ENCODE data around the gene TAF6. TPM values are rescaled to one million over a fixed set of nuclear protein-coding genes. Genes with fewer than 3 reads are reported as not detected.

Gene TAF6
- total and polyA plus RNA-seq, 10 donors, result 16.5 to 44.0 (median 36.2) TPM

Small RNA genes within 50 kb of the gene (microRNA-seq; reads per million reads assigned to microRNA genes)
- gene MIR106B (1,787 to 4,141 (median 2,143) reads per million in 3 donors), gene MIR25 (490 to 708 (median 499) reads per million in 3 donors), gene MIR4658 (0.28 to 0.36 (median 0.35) reads per million in 3 donors), gene MIR93 (2,951 to 5,803 (median 3,862) reads per million in 3 donors)

Small RNA genes within 50 kb of the gene (small RNA-seq; reads per million reads assigned to genes)
- gene MIR106B (45.6 to 71.3 (median 61.7) reads per million in 4 donors), gene MIR25 (1,337 to 2,011 (median 1,753) reads per million in 4 donors), gene MIR93 (81.4 to 113 (median 106) reads per million in 4 donors)

Other genes with a start within 250 kb of the TAF6 start
- gene OR2AE1, start 242.3 kb downstream of the TAF6 start, total RNA-seq, result under 1 TPM in 1 of 7 donors, not detected in 6; 0.94 TPM
- not detected for gene OR2AE1, start 242.3 kb downstream of the TAF6 start, polyA plus RNA-seq
- gene TRIM4, start 199.8 kb downstream of the TAF6 start, total RNA-seq, result 10 to 100 TPM; 34.7 to 58.5 (median 40.3) TPM
- gene TRIM4, start 199.8 kb downstream of the TAF6 start, polyA plus RNA-seq, result 10 to 100 TPM; 14.3 to 20.9 (median 14.7) TPM
- gene GJC3, start 189.7 kb downstream of the TAF6 start, total RNA-seq, result 1 to 10 TPM in 1 of 7 donors, under 1 TPM in 1, not detected in 5; 0.47 to 1.0 TPM
- under 1 TPM in 2 of 3 donors, not detected in 1; 0.29 to 0.53 TPM for gene GJC3, start 189.7 kb downstream of the TAF6 start, polyA plus RNA-seq
- gene AZGP1, start 143.3 kb downstream of the TAF6 start, total RNA-seq, result under 1 TPM in 1 of 7 donors, not detected in 6; 0.79 TPM
- 1 to 10 TPM in 1 of 3 donors, under 1 TPM in 2; 0.13 to 2.3 (median 0.36) TPM for gene AZGP1, start 143.3 kb downstream of the TAF6 start, polyA plus RNA-seq
- 10 to 100 TPM; 29.7 to 77.9 (median 65.7) TPM for gene ZKSCAN1, start 103.8 kb downstream of the TAF6 start, total RNA-seq
- gene ZKSCAN1, start 103.8 kb downstream of the TAF6 start, polyA plus RNA-seq, result 10 to 100 TPM in 2 of 3 donors, 1 to 10 TPM in 1; 7.3 to 11.5 (median 10.6) TPM
- 10 to 100 TPM in 2 of 7 donors, 1 to 10 TPM in 5; 7.2 to 14.3 (median 9.2) TPM for gene ZSCAN21, start 69.6 kb downstream of the TAF6 start, total RNA-seq
- 1 to 10 TPM; 3.7 to 6.1 (median 5.0) TPM for gene ZSCAN21, start 69.6 kb downstream of the TAF6 start, polyA plus RNA-seq
- 10 to 100 TPM; 25.7 to 34.0 (median 29.3) TPM for gene ZNF3, start 37.6 kb downstream of the TAF6 start, total RNA-seq
- gene ZNF3, start 37.6 kb downstream of the TAF6 start, polyA plus RNA-seq, result 10 to 100 TPM; 11.0 to 17.3 (median 14.8) TPM
- 10 to 100 TPM; 47.0 to 86.7 (median 64.7) TPM for gene COPS6, start 30.4 kb downstream of the TAF6 start, total RNA-seq
- 10 to 100 TPM; 80.7 to 89.6 (median 83.5) TPM for gene COPS6, start 30.4 kb downstream of the TAF6 start, polyA plus RNA-seq
- 10 to 100 TPM; 49.5 to 74.7 (median 64.8) TPM for gene MCM7, start 18.0 kb downstream of the TAF6 start, total RNA-seq
- 10 to 100 TPM; 72.3 to 92.7 (median 75.8) TPM for gene MCM7, start 18.0 kb downstream of the TAF6 start, polyA plus RNA-seq
- gene AP4M1, start 17.7 kb downstream of the TAF6 start, total RNA-seq, result 10 to 100 TPM in 5 of 7 donors, 1 to 10 TPM in 2; 9.2 to 18.0 (median 12.0) TPM
- gene AP4M1, start 17.7 kb downstream of the TAF6 start, polyA plus RNA-seq, result 10 to 100 TPM in 2 of 3 donors, 1 to 10 TPM in 1; 8.7 to 10.1 (median 10.1) TPM
- 10 to 100 TPM; 12.4 to 19.7 (median 15.2) TPM for gene CNPY4, start 276 bp upstream of the TAF6 start, total RNA-seq
- gene CNPY4, start 276 bp upstream of the TAF6 start, polyA plus RNA-seq, result 10 to 100 TPM in 2 of 3 donors, 1 to 10 TPM in 1; 9.7 to 14.1 (median 11.0) TPM
- 1 to 10 TPM; 1.7 to 4.4 (median 2.0) TPM for gene MBLAC1, start 7.6 kb upstream of the TAF6 start, total RNA-seq
- gene MBLAC1, start 7.6 kb upstream of the TAF6 start, polyA plus RNA-seq, result 1 to 10 TPM; 1.8 to 2.7 (median 2.4) TPM
- 100 to 1,000 TPM; 152 to 328 (median 187) TPM for gene LAMTOR4, start 29.6 kb upstream of the TAF6 start, total RNA-seq
- 100 to 1,000 TPM; 470 to 709 (median 574) TPM for gene LAMTOR4, start 29.6 kb upstream of the TAF6 start, polyA plus RNA-seq
- gene TRAPPC14, start 39.4 kb upstream of the TAF6 start, total RNA-seq, result 10 to 100 TPM; 33.0 to 68.7 (median 48.2) TPM
- 10 to 100 TPM; 33.0 to 54.5 (median 51.4) TPM for gene TRAPPC14, start 39.4 kb upstream of the TAF6 start, polyA plus RNA-seq
- gene GAL3ST4, start 49.3 kb upstream of the TAF6 start, total RNA-seq, result 1 to 10 TPM; 1.3 to 6.2 (median 3.0) TPM
- 1 to 10 TPM; 1.0 to 2.8 (median 1.1) TPM for gene GAL3ST4, start 49.3 kb upstream of the TAF6 start, polyA plus RNA-seq
- 1 to 10 TPM; 2.4 to 5.3 (median 4.5) TPM for gene GPC2, start 58.0 kb upstream of the TAF6 start, total RNA-seq
- 1 to 10 TPM; 2.1 to 4.4 (median 4.2) TPM for gene GPC2, start 58.0 kb upstream of the TAF6 start, polyA plus RNA-seq
- 10 to 100 TPM in 5 of 7 donors, 1 to 10 TPM in 2; 8.0 to 59.6 (median 31.4) TPM for gene STAG3, start 58.6 kb upstream of the TAF6 start, total RNA-seq
- 100 to 1,000 TPM in 2 of 3 donors, 10 to 100 TPM in 1; 69.5 to 123 (median 104) TPM for gene STAG3, start 58.6 kb upstream of the TAF6 start, polyA plus RNA-seq
- gene PVRIG, start 100.6 kb upstream of the TAF6 start, total RNA-seq, result 10 to 100 TPM; 21.9 to 58.7 (median 33.9) TPM
- 10 to 100 TPM; 20.3 to 41.2 (median 30.2) TPM for gene PVRIG, start 100.6 kb upstream of the TAF6 start, polyA plus RNA-seq
- gene SPDYE3, start 188.3 kb upstream of the TAF6 start, total RNA-seq, result not detected
- under 1 TPM; 0.09 to 0.22 (median 0.15) TPM for gene SPDYE3, start 188.3 kb upstream of the TAF6 start, polyA plus RNA-seq
- gene PILRB, start 238.8 kb upstream of the TAF6 start, total RNA-seq, result 100 to 1,000 TPM in 2 of 7 donors, 10 to 100 TPM in 5; 66.2 to 114 (median 70.5) TPM
- gene PILRB, start 238.8 kb upstream of the TAF6 start, polyA plus RNA-seq, result 10 to 100 TPM; 56.8 to 97.5 (median 95.0) TPM

All from spleen (tissue), 11 donors.